ENCODE results near the gene MSI2. TPM values are rescaled to one million over a fixed set of nuclear protein-coding genes. Genes with fewer than 3 reads are reported as not detected.

Gene MSI2
- total RNA-seq, 1 donor from 2014 or later: 67.9 TPM

- Histone ChIP-seq H4K20me1 (ENCODE audit: insufficient read depth, low read length) (peaks cover 11% of the 10 kb centered on the region), H3K27ac (ENCODE audit: low read depth, low read length) (no peak overlapping the region), H3K4me3 (ENCODE audit: insufficient read depth, low read depth, low read length) (no peak overlapping the region), H3K27me3 (ENCODE audit: insufficient read depth, low read length) (no peaks in the 10 kb centered on the region), H3K36me3 (ENCODE audit: insufficient read depth, low read length) (no peaks in the 10 kb centered on the region), H2AFZ (ENCODE audit: low read depth, low read length) (no peak overlapping the region), H3K9ac (ENCODE audit: low read length) (no peak overlapping the region), H3K4me1 (ENCODE audit: insufficient read depth, low read length) (no peaks in the 10 kb centered on the region), H3K79me2 (ENCODE audit: insufficient read depth, low read length) (peaks cover 2% of the 10 kb centered on the region), H3K4me2 (ENCODE audit: low read length) (no peak overlapping the region), H3K9me3 (ENCODE audit: insufficient read depth, low read depth, low read length) (peaks cover 3% of the 10 kb centered on the region)
- H3K9me3 Mint-ChIP-seq (ENCODE audit: unreplicated experiment): peaks cover 22% of the 10 kb centered on the region
- H3K36me3 Mint-ChIP-seq (ENCODE audit: low read depth, unreplicated experiment): peaks cover 29% of the 10 kb centered on the region
- no peak for FAIRE-seq
- no peaks in the 10 kb centered on the region for H3K27me3 Mint-ChIP-seq (ENCODE audit: low read depth, unreplicated experiment)
- peaks cover 10% of the 10 kb centered on the region for H3K4me1 Mint-ChIP-seq (ENCODE audit: low read depth, unreplicated experiment)
- H3K27ac Mint-ChIP-seq (ENCODE audit: unreplicated experiment): no peak overlapping the region
- H3K4me3 Mint-ChIP-seq (ENCODE audit: unreplicated experiment): no peak overlapping the region
- TF ChIP-seq CTCF (IDR thresholded peaks at IDR 0.05; ENCODE audit: insufficient read depth, low read depth, low read length) (no peak), EZH2 (IDR thresholded peaks at IDR 0.05; ENCODE audit: insufficient read depth, low read length) (no peak)
- no peak for DNase-seq (ENCODE audit: low read depth)
These were observed 135.6 kb downstream of the MSI2 start for GRCh38 chr17:57391857-57392471.

- H4K20me1 ChIP-seq (ENCODE audit: insufficient read depth, low read length): peaks cover 21% of the 10 kb centered on the region
These were observed 137.0 kb downstream of the MSI2 start for GRCh38 chr17:57393368-57393767.

More at GRCh38 chr17:57393368-57393767, 137.0 kb downstream of the MSI2 start:
- DNase-seq (ENCODE audit: low read depth): no peak
- Mint-ChIP-seq H3K36me3 (ENCODE audit: low read depth, unreplicated experiment) (peaks cover 24% of the 10 kb centered on the region), H3K4me1 (ENCODE audit: low read depth, unreplicated experiment) (peaks cover 10% of the 10 kb centered on the region), H3K27me3 (ENCODE audit: low read depth, unreplicated experiment) (no peaks in the 10 kb centered on the region), H3K9me3 (ENCODE audit: unreplicated experiment) (peaks cover 12% of the 10 kb centered on the region), H3K4me3 (ENCODE audit: unreplicated experiment) (no peak overlapping the region), H3K27ac (ENCODE audit: unreplicated experiment) (no peak overlapping the region)
- Histone ChIP-seq H3K9me3 (ENCODE audit: insufficient read depth, low read depth, low read length) (peaks cover 3% of the 10 kb centered on the region), H3K79me2 (ENCODE audit: insufficient read depth, low read length) (peaks cover 2% of the 10 kb centered on the region), H2AFZ (ENCODE audit: low read depth, low read length) (no peak overlapping the region), H3K36me3 (ENCODE audit: insufficient read depth, low read length) (no peaks in the 10 kb centered on the region), H3K27ac (ENCODE audit: low read depth, low read length) (no peak overlapping the region), H3K9ac (ENCODE audit: low read length) (no peak overlapping the region), H3K4me1 (ENCODE audit: insufficient read depth, low read length) (no peaks in the 10 kb centered on the region), H3K4me2 (ENCODE audit: low read length) (no peak overlapping the region), H3K27me3 (ENCODE audit: insufficient read depth, low read length) (no peaks in the 10 kb centered on the region), H3K4me3 (ENCODE audit: insufficient read depth, low read depth, low read length) (no peak overlapping the region)
- no peak for TF ChIP-seq EZH2 (IDR thresholded peaks at IDR 0.05; ENCODE audit: insufficient read depth, low read length)
- no peak for TF ChIP-seq CTCF (IDR thresholded peaks at IDR 0.05; ENCODE audit: insufficient read depth, low read depth, low read length)
- FAIRE-seq: no peak
